ENCODE measurements around the gene CPEB3.

DNA sequence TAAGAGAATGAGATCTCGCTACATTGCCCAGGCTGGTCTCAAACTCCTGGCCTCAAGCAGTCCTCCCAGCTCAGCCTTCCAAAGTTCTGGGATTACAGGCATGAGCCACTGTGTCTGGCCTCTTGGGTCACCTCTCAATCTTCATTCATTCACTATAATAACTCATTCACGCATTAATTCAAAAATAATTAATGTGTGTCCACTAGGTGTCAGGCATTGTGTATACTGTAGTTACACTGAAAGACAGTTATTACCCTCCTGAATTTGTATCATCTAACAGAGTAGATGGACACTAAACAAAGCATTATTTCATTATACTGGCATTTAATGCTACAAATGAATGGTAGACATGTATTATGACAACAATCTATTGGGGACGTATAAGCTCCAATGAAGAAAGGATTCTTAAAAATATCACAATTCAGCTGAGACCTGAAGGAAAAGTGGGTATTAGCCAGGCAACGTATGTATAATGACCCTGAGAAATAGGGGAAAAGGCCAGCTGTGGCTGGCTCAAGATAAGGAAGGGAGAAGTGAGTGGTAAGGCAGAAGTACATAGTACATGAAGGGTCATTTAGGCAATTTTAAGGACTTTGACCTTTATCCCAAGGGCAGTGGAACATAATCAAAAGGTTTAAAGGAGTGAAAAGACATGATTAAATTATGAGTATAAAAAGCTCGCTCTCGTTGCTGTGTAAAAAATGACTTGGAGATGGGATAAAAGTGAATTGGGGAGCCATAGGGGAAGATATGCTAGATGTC lies 216.6 kb downstream of the CPEB3 start:
- TF ChIP-seq, protein P1, sequence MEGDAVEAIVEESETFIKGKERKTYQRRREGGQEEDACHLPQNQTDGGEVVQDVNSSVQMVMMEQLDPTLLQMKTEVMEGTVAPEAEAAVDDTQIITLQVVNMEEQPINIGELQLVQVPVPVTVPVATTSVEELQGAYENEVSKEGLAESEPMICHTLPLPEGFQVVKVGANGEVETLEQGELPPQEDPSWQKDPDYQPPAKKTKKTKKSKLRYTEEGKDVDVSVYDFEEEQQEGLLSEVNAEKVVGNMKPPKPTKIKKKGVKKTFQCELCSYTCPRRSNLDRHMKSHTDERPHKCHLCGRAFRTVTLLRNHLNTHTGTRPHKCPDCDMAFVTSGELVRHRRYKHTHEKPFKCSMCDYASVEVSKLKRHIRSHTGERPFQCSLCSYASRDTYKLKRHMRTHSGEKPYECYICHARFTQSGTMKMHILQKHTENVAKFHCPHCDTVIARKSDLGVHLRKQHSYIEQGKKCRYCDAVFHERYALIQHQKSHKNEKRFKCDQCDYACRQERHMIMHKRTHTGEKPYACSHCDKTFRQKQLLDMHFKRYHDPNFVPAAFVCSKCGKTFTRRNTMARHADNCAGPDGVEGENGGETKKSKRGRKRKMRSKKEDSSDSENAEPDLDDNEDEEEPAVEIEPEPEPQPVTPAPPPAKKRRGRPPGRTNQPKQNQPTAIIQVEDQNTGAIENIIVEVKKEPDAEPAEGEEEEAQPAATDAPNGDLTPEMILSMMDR (IDR thresholded peaks at IDR 0.05; ENCODE audit: low read length): peak; percentile 19; the same call in 1 of the 2 replicates
- no peak for TF ChIP-seq EZH2 (IDR thresholded peaks at IDR 0.05; ENCODE audit: borderline replicate concordance, low read length)
